Skin epidermis (tissue), 12 donors: ENCODE results near the gene GRID2.
"Not testable (repeated sequence)": the region's sequence is repeated elsewhere in the genome, so short reads cannot be mapped to it uniquely, and the experiment has no call there.

Experiments
- H3K27ac ChIP-seq, 21 experiments: fragments of 200-600 bp; sonication (generic) in 11 of 21; one replicate each; pipeline ENCODE4 v1.5.0; 2020; ENCODE audit warnings: mild to moderate bottlenecking in 3 of 21, inconsistent platforms in 2 of 21, moderate library complexity in 2 of 21
- H3K4me3 ChIP-seq, 7 experiments: fragments of 200-600 bp; sonication (generic) in 2 of 7; one replicate each; pipeline ENCODE4 v1.5.0; 2020; ENCODE audit warnings: inconsistent platforms in 2 of 7, mild to moderate bottlenecking in 2 of 7, moderate library complexity in 1 of 7

Gene GRID2

GRCh38 chr4:93232883-93233282 is 929.1 kb downstream of the GRID2 start:
- H3K27ac ChIP-seq: no peak overlapping the region
- H3K4me3 ChIP-seq: no peak overlapping the region

GRCh38 chr4:93237521-93237920 is 933.8 kb downstream of the GRID2 start:
- no peak overlapping the region for H3K4me3 ChIP-seq
- H3K27ac ChIP-seq: no peak overlapping the region

GRCh38 chr4:93243262-93243661 is 939.5 kb downstream of the GRID2 start:
- Histone ChIP-seq H3K27ac (no peak overlapping the region), H3K4me3 (no peak overlapping the region)

GRCh38 chr4:93261207-93261606 is 957.4 kb downstream of the GRID2 start:
- Histone ChIP-seq H3K27ac (no peak overlapping the region), H3K4me3 (no peak overlapping the region)

GRCh38 chr4:93263166-93263565 is 959.4 kb downstream of the GRID2 start:
- Histone ChIP-seq H3K27ac (no peak overlapping the region), H3K4me3 (no peak overlapping the region)

GRCh38 chr4:93267747-93268146 is 964.0 kb downstream of the GRID2 start:
- Histone ChIP-seq H3K27ac (no peak overlapping the region), H3K4me3 (no peak overlapping the region)

- H3K4me3 ChIP-seq: no peak overlapping the region
- no peak overlapping the region for H3K27ac ChIP-seq
Measured at GRCh38 chr4:93285346-93285745, 981.6 kb downstream of the GRID2 start.

GRCh38 chr4:93289241-93289640 is 985.5 kb downstream of the GRID2 start:
- Histone ChIP-seq H3K4me3 (no peak overlapping the region), H3K27ac (no peak overlapping the region)

GRCh38 chr4:93289831-93290230 is 986.1 kb downstream of the GRID2 start:
- Histone ChIP-seq H3K27ac (no peak overlapping the region), H3K4me3 (no peak overlapping the region)

- no peak overlapping the region for H3K4me3 ChIP-seq
- H3K27ac ChIP-seq: no peak overlapping the region
Measured at GRCh38 chr4:93299118-93299517, 995.4 kb downstream of the GRID2 start.

GRCh38 chr4:93300780-93301555 is 997.2 kb downstream of the GRID2 start:
- not testable (repeated sequence) for H3K27ac ChIP-seq, H3K4me3 ChIP-seq

- Histone ChIP-seq H3K4me3 (no peak overlapping the region), H3K27ac (no peak overlapping the region)
Measured at GRCh38 chr4:93302310-93302709, 998.5 kb downstream of the GRID2 start.

- Histone ChIP-seq H3K27ac (no peak overlapping the region), H3K4me3 (no peak overlapping the region)
Measured at GRCh38 chr4:93303440-93303839, 999.7 kb downstream of the GRID2 start.

GRCh38 chr4:93312299-93312698 is 1008.5 kb downstream of the GRID2 start:
- Histone ChIP-seq H3K27ac (no peak overlapping the region), H3K4me3 (no peak overlapping the region)

GRCh38 chr4:93313197-93313596 is 1009.4 kb downstream of the GRID2 start:
- no peak overlapping the region for H3K4me3 ChIP-seq
- H3K27ac ChIP-seq: no peak overlapping the region

- Histone ChIP-seq H3K4me3 (no peak overlapping the region), H3K27ac (no peak overlapping the region)
Measured at GRCh38 chr4:93317057-93317456, 1013.3 kb downstream of the GRID2 start.

- Histone ChIP-seq H3K4me3 (no peak overlapping the region), H3K27ac (no peak overlapping the region)
Measured at GRCh38 chr4:93317561-93317960, 1013.8 kb downstream of the GRID2 start.

GRCh38 chr4:93319041-93319440 is 1015.3 kb downstream of the GRID2 start:
- Histone ChIP-seq H3K27ac (no peak overlapping the region), H3K4me3 (no peak overlapping the region)

- Histone ChIP-seq H3K4me3 (no peak overlapping the region), H3K27ac (no peak overlapping the region)
Measured at GRCh38 chr4:93320356-93320755, 1016.6 kb downstream of the GRID2 start.

- H3K27ac ChIP-seq: no peak overlapping the region
- H3K4me3 ChIP-seq: no peak overlapping the region
Measured at GRCh38 chr4:93327346-93327745, 1023.6 kb downstream of the GRID2 start.

- H3K4me3 ChIP-seq: no peak overlapping the region
- no peak overlapping the region for H3K27ac ChIP-seq
Measured at GRCh38 chr4:93334003-93334402, 1030.2 kb downstream of the GRID2 start.

GRCh38 chr4:93337196-93337595 is 1033.4 kb downstream of the GRID2 start:
- H3K4me3 ChIP-seq: no peak overlapping the region

More at GRCh38 chr4:93337196-93337595, 1033.4 kb downstream of the GRID2 start:
- no peak overlapping the region for H3K27ac ChIP-seq
